T-helper 17 cell (primary cell): Measurements from ENCODE around the gene NPTN. TPM values are rescaled to one million over a fixed set of nuclear protein-coding genes. Genes with fewer than 3 reads are reported as not detected.
"Not testable (repeated sequence)": the region's sequence is repeated elsewhere in the genome, so short reads cannot be mapped to it uniquely, and the experiment has no call there.

Source experiments
- ATAC-seq: fragments of 150-1000 bp; cut with Tn5 transposase; 2 replicates; pipeline ENCODE4 v1.10.0; 2021; ENCODE audit warnings: mild to moderate bottlenecking, moderate library complexity
- DNase-seq, 3 donors: peaks; one replicate each; pipeline versions ENCODE4 v3.0.0 to v3.0.0-alpha.2; 2020 to 2021
- H3K9me3 ChIP-seq: one replicate; pipeline ENCODE4 v1.7.0; 2013; ENCODE audit warnings: low read length, mild to moderate bottlenecking; ENCODE audit not compliant: control insufficient read depth, poor library complexity, severe bottlenecking
- H3K27ac Mint-ChIP-seq: one replicate; pipeline ENCODE4 v1.8.0; 2022; ENCODE audit warnings: mild to moderate bottlenecking, moderate library complexity, mixed read lengths
- H3K27me3 Mint-ChIP-seq: one replicate; pipeline ENCODE4 v1.8.0; 2022; ENCODE audit warnings: mixed read lengths
- H3K36me3 Mint-ChIP-seq: one replicate; pipeline ENCODE4 v1.8.0; 2022; ENCODE audit warnings: low read depth, mixed read lengths
- H3K4me1 Mint-ChIP-seq: one replicate; pipeline ENCODE4 v1.8.0; 2022; ENCODE audit warnings: mild to moderate bottlenecking, mixed read lengths
- H3K4me3 Mint-ChIP-seq: one replicate; pipeline ENCODE4 v1.8.0; 2022; ENCODE audit warnings: mild to moderate bottlenecking, moderate library complexity, mixed read lengths
- total RNA-seq, 4 donors: library from RNA in 2 of 4; stranded (reverse) in 2 of 4; gene quantifications; one replicate each; pipeline ENCODE4 v1.2.3 and lab custom pipeline; 2022 to 2026

The NPTN gene
- total RNA-seq, 2 donors from 2014 or later: 25.0 to 48.5 TPM

GRCh38 chr15:73569361-73569760, 63.8 kb downstream of the NPTN start:
- Mint-ChIP-seq H3K27me3 (no peaks in the 10 kb centered on the region), H3K36me3 (peaks cover 8% of the 10 kb centered on the region), H3K4me3 (no peak overlapping the region), H3K4me1 (peaks cover 13% of the 10 kb centered on the region), H3K27ac (no peak overlapping the region)
- no peak for DNase-seq
- no peaks in the 10 kb centered on the region for H3K9me3 ChIP-seq
- no peak for ATAC-seq

GRCh38 chr15:73568564-73569280, 64.5 kb downstream of the NPTN start:
- DNase-seq (no peak), ATAC-seq (no peak)
- Mint-ChIP-seq H3K4me3 (no peak overlapping the region), H3K4me1 (peaks cover 14% of the 10 kb centered on the region), H3K27me3 (no peaks in the 10 kb centered on the region), H3K36me3 (peaks cover 8% of the 10 kb centered on the region), H3K27ac (no peak overlapping the region)
- H3K9me3 ChIP-seq: no peaks in the 10 kb centered on the region

DNA sequence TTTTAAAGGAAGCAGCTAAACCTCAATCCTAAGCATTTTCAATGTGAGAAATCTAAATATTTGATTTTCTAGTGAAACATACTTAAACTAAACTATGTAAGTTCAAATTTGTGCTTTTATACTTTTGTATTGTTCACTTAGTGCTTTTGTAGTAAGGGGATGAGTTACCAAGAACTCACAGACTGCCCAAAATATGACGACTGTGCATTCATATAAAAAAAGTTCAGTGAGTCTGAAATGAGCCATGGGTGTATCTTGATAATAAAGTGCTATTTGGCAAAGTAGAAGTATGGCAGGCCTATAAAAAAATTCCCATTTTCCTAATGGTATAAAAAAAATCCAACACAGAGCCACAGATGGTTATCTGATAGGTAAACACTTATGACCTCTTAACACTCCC, 66.2 kb downstream of the NPTN start:
- peaks cover 14% of the 10 kb centered on the region for H3K4me1 Mint-ChIP-seq
- no peaks in the 10 kb centered on the region for H3K27me3 Mint-ChIP-seq
- peaks cover 11% of the 10 kb centered on the region for H3K36me3 Mint-ChIP-seq
- DNase-seq (no peak), ATAC-seq (no peak)
- H3K27ac Mint-ChIP-seq: no peak overlapping the region
- H3K4me3 Mint-ChIP-seq: no peak overlapping the region
- no peaks in the 10 kb centered on the region for H3K9me3 ChIP-seq

DNA sequence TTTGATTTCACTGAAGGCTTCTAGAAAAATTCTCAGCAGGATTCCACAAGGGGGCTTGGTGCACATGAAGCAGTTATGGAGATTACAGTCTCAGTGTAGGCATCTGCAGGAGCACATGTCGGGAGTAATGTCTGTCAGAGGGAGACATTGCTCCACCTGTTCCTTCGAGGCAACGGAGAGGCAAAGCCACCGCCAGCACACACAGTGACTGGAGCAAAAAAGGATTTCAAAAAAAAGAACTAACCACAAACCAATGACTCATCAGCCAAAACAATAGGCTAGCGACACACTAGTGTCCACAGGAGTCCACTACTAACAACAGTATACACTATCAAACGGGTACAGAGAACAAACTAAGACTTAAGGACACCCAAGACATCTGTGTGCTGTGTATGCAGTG, 68.9 kb downstream of the NPTN start:
- DNase-seq (no peak), ATAC-seq (no peak)
- peaks cover 10% of the 10 kb centered on the region for H3K4me1 Mint-ChIP-seq
- no peak overlapping the region for H3K4me3 Mint-ChIP-seq
- peaks cover 6% of the 10 kb centered on the region for H3K36me3 Mint-ChIP-seq
- H3K27me3 Mint-ChIP-seq: no peaks in the 10 kb centered on the region
- H3K27ac Mint-ChIP-seq: peak overlapping the region; percentile 9
- no peaks in the 10 kb centered on the region for H3K9me3 ChIP-seq

GRCh38 chr15:73560501-73561117, 72.6 kb downstream of the NPTN start:
- Mint-ChIP-seq H3K27ac (no peak overlapping the region), H3K4me3 (no peak overlapping the region), H3K27me3 (no peaks in the 10 kb centered on the region), H3K4me1 (peaks cover 6% of the 10 kb centered on the region), H3K36me3 (peaks cover 9% of the 10 kb centered on the region)
- H3K9me3 ChIP-seq: no peaks in the 10 kb centered on the region
- peak; percentile 68 for ATAC-seq
- no peak for DNase-seq

DNA sequence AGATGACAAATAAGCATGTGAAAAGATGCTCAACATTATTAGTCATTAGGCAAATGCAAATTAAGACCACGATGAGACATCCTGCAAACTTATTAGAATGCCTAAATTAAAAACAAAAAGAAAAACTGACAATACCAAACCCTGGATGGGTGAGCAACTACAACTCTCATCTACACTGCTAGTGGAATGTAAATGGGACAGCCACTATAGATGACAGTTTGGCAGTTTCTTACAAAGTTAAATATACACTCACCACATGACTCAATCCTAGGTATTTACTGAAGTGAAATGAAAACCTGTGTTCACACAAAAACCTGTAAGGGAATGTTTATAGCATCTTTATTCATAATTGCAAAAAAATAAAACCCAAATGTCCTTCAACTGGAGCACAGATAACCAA, 74.7 kb downstream of the NPTN start:
- no peaks in the 10 kb centered on the region for H3K4me1 Mint-ChIP-seq
- no peaks in the 10 kb centered on the region for H3K9me3 ChIP-seq
- DNase-seq (no peak), ATAC-seq (no peak)
- H3K27me3 Mint-ChIP-seq: no peaks in the 10 kb centered on the region
- peaks cover 7% of the 10 kb centered on the region for H3K36me3 Mint-ChIP-seq
- H3K27ac Mint-ChIP-seq: no peak overlapping the region
- H3K4me3 Mint-ChIP-seq: no peak overlapping the region

DNA sequence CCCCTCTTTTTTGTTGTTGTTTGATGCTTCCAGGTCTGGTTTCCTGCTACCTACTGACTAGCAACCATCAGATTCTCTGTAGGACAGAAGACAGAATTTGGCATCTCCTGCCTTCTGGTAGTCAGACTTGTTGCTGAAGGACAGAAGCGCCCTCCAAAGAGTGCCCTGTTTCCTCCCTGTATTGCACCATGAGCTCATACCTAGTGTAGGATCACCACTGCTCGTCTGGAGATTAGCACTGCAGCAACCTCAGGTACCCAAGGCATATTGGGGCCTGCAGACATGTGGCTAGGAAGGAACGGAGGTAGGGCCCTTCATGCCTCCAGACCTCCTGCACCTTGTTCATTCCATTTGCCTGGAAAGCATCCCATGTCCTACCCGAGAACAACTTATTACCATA, 78.1 kb downstream of the NPTN start:
- Mint-ChIP-seq H3K4me1 (peaks cover 2% of the 10 kb centered on the region), H3K27ac (no peak overlapping the region), H3K36me3 (peaks cover 7% of the 10 kb centered on the region), H3K27me3 (no peaks in the 10 kb centered on the region), H3K4me3 (no peak overlapping the region)
- no peaks in the 10 kb centered on the region for H3K9me3 ChIP-seq
- ATAC-seq (no peak), DNase-seq (no peak)

- peaks cover 2% of the 10 kb centered on the region for H3K36me3 Mint-ChIP-seq
- no peaks in the 10 kb centered on the region for H3K27me3 Mint-ChIP-seq
- ATAC-seq (no peak), DNase-seq (no peak)
- no peak overlapping the region for H3K4me3 Mint-ChIP-seq
- peaks cover 6% of the 10 kb centered on the region for H3K4me1 Mint-ChIP-seq
- no peaks in the 10 kb centered on the region for H3K9me3 ChIP-seq
- H3K27ac Mint-ChIP-seq: no peak overlapping the region
Observed at GRCh38 chr15:73550190-73550589, 83.0 kb downstream of the NPTN start.

- not testable (repeated sequence) for H3K4me1 Mint-ChIP-seq, H3K9me3 ChIP-seq, H3K4me3 Mint-ChIP-seq, DNase-seq, H3K36me3 Mint-ChIP-seq, ATAC-seq, H3K27ac Mint-ChIP-seq, H3K27me3 Mint-ChIP-seq
Observed at GRCh38 chr15:73548925-73549324, 84.3 kb downstream of the NPTN start.

DNA sequence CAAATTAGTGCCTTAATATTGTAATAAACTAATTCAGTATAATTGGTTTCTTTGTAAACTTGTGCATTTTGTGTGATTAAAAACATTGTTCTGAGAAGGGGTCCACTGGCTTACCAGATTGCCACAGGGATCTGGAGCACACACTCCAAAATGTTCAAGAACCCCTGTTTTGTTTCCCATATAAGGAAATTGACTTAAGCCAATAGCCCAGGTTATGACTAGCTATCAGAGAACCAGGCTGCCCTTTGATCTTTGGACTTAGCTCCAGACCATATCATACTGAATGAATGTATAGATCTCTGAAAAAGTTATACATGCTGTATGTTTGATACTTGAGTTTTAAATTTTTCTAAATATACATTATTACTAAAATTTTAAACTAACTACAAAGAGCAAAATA, 91.7 kb downstream of the NPTN start:
- ATAC-seq (no peak), DNase-seq (no peak)
- no peaks in the 10 kb centered on the region for H3K9me3 ChIP-seq
- Mint-ChIP-seq H3K27ac (no peak overlapping the region), H3K27me3 (no peaks in the 10 kb centered on the region), H3K4me3 (no peak overlapping the region), H3K4me1 (no peaks in the 10 kb centered on the region), H3K36me3 (peaks cover 2% of the 10 kb centered on the region)

GRCh38 chr15:73540161-73540560, 93.0 kb downstream of the NPTN start:
- H3K9me3 ChIP-seq: no peaks in the 10 kb centered on the region
- ATAC-seq: no peak
- H3K27ac Mint-ChIP-seq: no peak overlapping the region
- H3K36me3 Mint-ChIP-seq: no peaks in the 10 kb centered on the region
- no peak for DNase-seq
- no peak overlapping the region for H3K4me3 Mint-ChIP-seq
- H3K4me1 Mint-ChIP-seq: no peaks in the 10 kb centered on the region
- no peaks in the 10 kb centered on the region for H3K27me3 Mint-ChIP-seq

GRCh38 chr15:73539212-73540128, 93.7 kb downstream of the NPTN start:
- Mint-ChIP-seq H3K27ac (no peak overlapping the region), H3K4me1 (no peaks in the 10 kb centered on the region), H3K4me3 (no peak overlapping the region), H3K27me3 (no peaks in the 10 kb centered on the region), H3K36me3 (no peaks in the 10 kb centered on the region)
- ATAC-seq (no peak), DNase-seq (no peak)
- no peaks in the 10 kb centered on the region for H3K9me3 ChIP-seq

DNA sequence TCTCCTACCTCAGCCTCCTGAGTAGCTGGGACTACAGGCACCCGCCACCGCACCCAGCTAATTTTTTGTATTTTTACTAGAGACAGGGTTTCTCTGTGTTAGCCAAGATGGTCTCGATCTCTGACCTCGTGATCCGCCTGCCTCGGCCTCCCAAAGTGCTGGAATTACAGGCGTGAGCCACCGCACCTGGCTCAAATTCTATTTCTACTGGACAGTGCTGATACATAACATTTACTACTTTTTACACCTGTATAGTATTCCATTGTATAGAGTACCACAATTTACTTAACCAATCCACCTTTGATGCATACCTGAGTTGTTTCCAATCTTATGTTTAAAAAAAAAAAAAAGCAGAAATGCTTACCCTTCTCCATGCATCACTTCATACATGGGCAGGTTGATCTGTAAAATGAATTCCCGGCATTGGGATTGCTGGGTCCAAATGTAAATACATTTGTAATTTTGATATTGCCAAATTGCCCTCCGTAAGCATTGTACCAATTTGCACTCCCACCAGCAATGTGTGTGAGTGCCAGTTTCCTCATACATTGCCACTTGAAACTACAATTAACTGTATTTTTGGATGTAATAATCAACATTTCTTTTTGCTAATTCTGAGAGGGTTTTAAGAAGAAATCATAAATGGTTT, 94.5 kb downstream of the NPTN start:
- no peaks in the 10 kb centered on the region for H3K4me1 Mint-ChIP-seq
- H3K27ac Mint-ChIP-seq: no peak overlapping the region
- DNase-seq (no peak), ATAC-seq (no peak)
- no peaks in the 10 kb centered on the region for H3K9me3 ChIP-seq
- no peaks in the 10 kb centered on the region for H3K27me3 Mint-ChIP-seq
- H3K4me3 Mint-ChIP-seq: no peak overlapping the region
- H3K36me3 Mint-ChIP-seq: no peaks in the 10 kb centered on the region
